Measurements from ENCODE around the gene ZNF469. TPM values are rescaled to one million over a fixed set of nuclear protein-coding genes. Genes with fewer than 3 reads are reported as not detected.

The ZNF469 gene
- polyA plus RNA-seq, 1 experiment = 1.2 TPM

- DNase-seq (ENCODE audit: low read depth) = no peak
- Histone ChIP-seq H3K4me3 (ENCODE audit: low read depth, low read length) (no peak overlapping the region), H3K36me3 (ENCODE audit: control insufficient read depth, insufficient read depth, low read length) (no peaks in the 10 kb centered on the region), H3K27me3 (ENCODE audit: control insufficient read depth, insufficient read depth, low read length) (no peaks in the 10 kb centered on the region)
- ChIA-PET CTCF (interaction anchor here (1.0 kb wide), 1 partner anchor 9 kb away, joined by 3 read pairs; no protein-coding TSS in a partner anchor), POLR2A (interaction anchor here (0.6 kb wide), 1 partner anchor 416 kb away, joined by 3 read pairs; no protein-coding TSS in a partner anchor)
- no peak for TF ChIP-seq CTCF (IDR thresholded peaks at IDR 0.05; ENCODE audit: insufficient read depth, low read depth, low read length)
Measured at GRCh38 chr16:88368994-88369393, 13.8 kb upstream of the ZNF469 start.

- ChIA-PET CTCF (interaction anchor here (1.0 kb wide), 1 partner anchor 8 kb away, joined by 3 read pairs; no protein-coding TSS in a partner anchor), POLR2A (no interaction called here)
- Histone ChIP-seq H3K4me3 (ENCODE audit: low read depth, low read length) (no peak overlapping the region), H3K27me3 (ENCODE audit: control insufficient read depth, insufficient read depth, low read length) (no peaks in the 10 kb centered on the region), H3K36me3 (ENCODE audit: control insufficient read depth, insufficient read depth, low read length) (no peaks in the 10 kb centered on the region)
- no peak for TF ChIP-seq CTCF (IDR thresholded peaks at IDR 0.05; ENCODE audit: insufficient read depth, low read depth, low read length)
- DNase-seq (ENCODE audit: low read depth) = no peak
Measured at GRCh38 chr16:88369447-88370008, 13.2 kb upstream of the ZNF469 start.

GRCh38 chr16:88370365-88370764 lies 12.4 kb upstream of the ZNF469 start:
- no peak overlapping the region for H3K4me3 ChIP-seq (ENCODE audit: low read depth, low read length)
- ChIA-PET POLR2A (no interaction called here), CTCF (no interaction called here)
- H3K36me3 ChIP-seq (ENCODE audit: control insufficient read depth, insufficient read depth, low read length) = no peaks in the 10 kb centered on the region
- no peak for DNase-seq (ENCODE audit: low read depth)
- H3K27me3 ChIP-seq (ENCODE audit: control insufficient read depth, insufficient read depth, low read length) = no peaks in the 10 kb centered on the region
- no peak for TF ChIP-seq CTCF (IDR thresholded peaks at IDR 0.05; ENCODE audit: insufficient read depth, low read depth, low read length)

GRCh38 chr16:88372522-88372921 lies 10.2 kb upstream of the ZNF469 start:
- ChIA-PET CTCF (no interaction called here), POLR2A (no interaction called here)
- no peaks in the 10 kb centered on the region for H3K27me3 ChIP-seq (ENCODE audit: control insufficient read depth, insufficient read depth, low read length)
- H3K4me3 ChIP-seq (ENCODE audit: low read depth, low read length) = no peak overlapping the region
- TF ChIP-seq CTCF (IDR thresholded peaks at IDR 0.05; ENCODE audit: insufficient read depth, low read depth, low read length) = no peak
- no peaks in the 10 kb centered on the region for H3K36me3 ChIP-seq (ENCODE audit: control insufficient read depth, insufficient read depth, low read length)
- no peak for DNase-seq (ENCODE audit: low read depth)

- ChIA-PET CTCF (interaction anchor here (1.6 kb wide), 1 partner anchor 10 kb away, joined by 5 read pairs; the partner anchor contains the start of gene ZNF469), POLR2A (no interaction called here)
- no peak for DNase-seq (ENCODE audit: low read depth)
Measured at GRCh38 chr16:88373211-88373610, 9.5 kb upstream of the ZNF469 start.

More at GRCh38 chr16:88373211-88373610, 9.5 kb upstream of the ZNF469 start:
- Histone ChIP-seq H3K36me3 (ENCODE audit: control insufficient read depth, insufficient read depth, low read length) (no peaks in the 10 kb centered on the region), H3K4me3 (ENCODE audit: low read depth, low read length) (no peak overlapping the region), H3K27me3 (ENCODE audit: control insufficient read depth, insufficient read depth, low read length) (no peaks in the 10 kb centered on the region)
- TF ChIP-seq CTCF (IDR thresholded peaks at IDR 0.05; ENCODE audit: insufficient read depth, low read depth, low read length) = no peak
